Measurements from ENCODE around the gene DYNLT4.
A peak's percentile ranks its signal among the peaks of the same experiment; 100 is the strongest.

Gene DYNLT4

GRCh38 chr1:44806704-44807363 lies at the start of gene DYNLT4:
Gene DYNLT4, minus strand, starts transcription at chr1:44807351. Its CDS starts 683 bp downstream, at chr1:44806668.
- H3K9me3 ChIP-seq (ENCODE audit: control insufficient read depth in 2 of 2, low read length in 2 of 2): no peaks in the 10 kb centered on the region
- peak within 1 kb of the TSS; percentile 76 to 89 for H3K9ac ChIP-seq (ENCODE audit: low read depth in 1 of 2, low read length in 2 of 2)
- no peaks in the 10 kb centered on the region for H3K27me3 ChIP-seq (ENCODE audit: control insufficient read depth in 2 of 2, insufficient read depth in 2 of 2, low read length in 2 of 2)
- H3K27ac ChIP-seq (ENCODE audit: low read depth in 2 of 2, low read length in 2 of 2): peak within 1 kb of the TSS; percentile 97 to 98
- peaks cover 14 to 15% of the 10 kb centered on the region in 2 donors for H3K36me3 ChIP-seq (ENCODE audit: control insufficient read depth in 2 of 2, insufficient read depth in 2 of 2, low read length in 2 of 2)
- H3K4me1 ChIP-seq (ENCODE audit: control insufficient read depth in 2 of 2, insufficient read depth in 2 of 2, low read length in 2 of 2): peaks cover 45 to 49% of the 10 kb centered on the region in 2 donors
- peak within 1 kb of the TSS; percentile 31 to 54 for H3K4me3 ChIP-seq (ENCODE audit: low read length in 2 of 2)

DNA sequence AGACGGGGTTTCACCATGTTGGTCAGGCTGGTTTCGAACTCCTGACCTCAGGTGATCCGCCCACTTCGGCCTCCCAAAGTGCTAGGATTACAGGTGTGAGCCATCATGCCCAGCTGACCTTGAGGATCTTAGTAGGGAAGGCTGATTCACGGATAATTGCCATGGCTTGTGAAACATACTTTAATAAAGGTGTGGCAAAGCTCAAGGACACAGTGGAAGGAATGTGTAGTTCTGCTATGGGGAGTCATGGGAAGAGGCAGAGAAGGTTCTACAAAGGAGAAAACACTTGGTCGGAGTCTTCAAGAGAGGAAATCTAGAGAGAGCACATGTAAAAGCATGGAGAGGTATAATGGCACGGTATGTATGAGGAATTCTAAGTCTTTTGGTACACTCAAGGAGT lies 48.6 kb upstream of the DYNLT4 start:
- Histone ChIP-seq H3K27ac (ENCODE audit: low read depth in 2 of 2, low read length in 2 of 2) (no peak overlapping the region), H3K4me3 (ENCODE audit: low read length in 2 of 2) (no peak overlapping the region), H3K9ac (ENCODE audit: low read depth in 1 of 2, low read length in 2 of 2) (no peak overlapping the region), H3K4me1 (ENCODE audit: control insufficient read depth in 2 of 2, insufficient read depth in 2 of 2, low read length in 2 of 2) (peaks cover 0 to 2% of the 10 kb centered on the region in 2 donors), H3K9me3 (ENCODE audit: control insufficient read depth in 2 of 2, low read length in 2 of 2) (no peaks in the 10 kb centered on the region), H3K27me3 (ENCODE audit: control insufficient read depth in 2 of 2, insufficient read depth in 2 of 2, low read length in 2 of 2) (no peaks in the 10 kb centered on the region), H3K36me3 (ENCODE audit: control insufficient read depth in 2 of 2, insufficient read depth in 2 of 2, low read length in 2 of 2) (peaks cover 3 to 6% of the 10 kb centered on the region in 2 donors)

DNA sequence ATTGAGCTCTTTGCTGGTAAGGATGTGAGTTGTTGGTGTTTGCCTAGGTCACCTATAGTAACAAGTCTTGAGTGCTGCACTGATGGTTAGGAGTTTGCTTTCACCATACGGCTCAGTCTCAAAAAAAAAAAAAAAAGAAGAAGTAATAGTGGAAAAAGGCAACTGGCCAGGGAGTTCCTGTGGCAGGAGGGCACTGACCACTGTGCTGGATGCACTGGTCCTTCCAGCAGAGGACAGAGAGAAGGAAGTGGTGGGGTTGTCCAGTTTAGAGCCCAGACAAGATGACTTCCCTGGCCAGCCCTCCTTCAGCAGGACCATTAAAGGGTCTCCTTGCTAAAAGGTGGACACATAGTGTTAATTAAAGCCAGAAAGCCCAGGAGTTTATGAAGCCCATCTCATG lies 47.8 kb upstream of the DYNLT4 start:
- Histone ChIP-seq H3K4me1 (ENCODE audit: control insufficient read depth in 2 of 2, insufficient read depth in 2 of 2, low read length in 2 of 2) (no peaks in the 10 kb centered on the region), H3K9ac (ENCODE audit: low read depth in 1 of 2, low read length in 2 of 2) (no peak overlapping the region), H3K4me3 (ENCODE audit: low read length in 2 of 2) (no peak overlapping the region), H3K27me3 (ENCODE audit: control insufficient read depth in 2 of 2, insufficient read depth in 2 of 2, low read length in 2 of 2) (no peaks in the 10 kb centered on the region), H3K9me3 (ENCODE audit: control insufficient read depth in 2 of 2, low read length in 2 of 2) (no peaks in the 10 kb centered on the region), H3K27ac (ENCODE audit: low read depth in 2 of 2, low read length in 2 of 2) (no peak overlapping the region), H3K36me3 (ENCODE audit: control insufficient read depth in 2 of 2, insufficient read depth in 2 of 2, low read length in 2 of 2) (peaks cover 3 to 6% of the 10 kb centered on the region in 2 donors)

DNA sequence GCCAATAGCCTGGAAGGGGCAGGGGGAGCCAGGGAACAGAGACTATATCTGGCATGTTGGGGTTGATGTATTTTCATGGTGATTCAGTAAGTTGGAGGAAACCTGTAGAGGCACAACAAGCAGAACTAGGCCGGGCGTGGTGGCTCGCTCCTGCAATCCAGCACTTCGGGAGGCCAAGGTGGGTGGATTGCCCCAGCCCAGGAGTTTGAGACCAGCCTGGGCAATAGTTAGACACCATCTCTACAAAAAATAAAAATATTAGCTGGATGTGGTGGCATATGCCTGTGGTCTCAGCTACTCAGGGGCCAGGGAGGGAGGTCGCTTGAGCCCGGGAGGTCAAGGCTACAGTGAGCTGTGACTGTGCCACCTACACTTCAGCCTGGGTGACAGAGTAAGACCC lies 46.0 kb upstream of the DYNLT4 start:
- H3K9ac ChIP-seq (ENCODE audit: low read depth in 1 of 2, low read length in 2 of 2): no peak overlapping the region
- no peaks in the 10 kb centered on the region for H3K27me3 ChIP-seq (ENCODE audit: control insufficient read depth in 2 of 2, insufficient read depth in 2 of 2, low read length in 2 of 2)
- H3K4me1 ChIP-seq (ENCODE audit: control insufficient read depth in 2 of 2, insufficient read depth in 2 of 2, low read length in 2 of 2): no peaks in the 10 kb centered on the region
- H3K4me3 ChIP-seq (ENCODE audit: low read length in 2 of 2): no peak overlapping the region
- peaks cover 3 to 10% of the 10 kb centered on the region in 2 donors for H3K36me3 ChIP-seq (ENCODE audit: control insufficient read depth in 2 of 2, insufficient read depth in 2 of 2, low read length in 2 of 2)
- H3K9me3 ChIP-seq (ENCODE audit: control insufficient read depth in 2 of 2, low read length in 2 of 2): no peaks in the 10 kb centered on the region
- no peak overlapping the region for H3K27ac ChIP-seq (ENCODE audit: low read depth in 2 of 2, low read length in 2 of 2)

DNA sequence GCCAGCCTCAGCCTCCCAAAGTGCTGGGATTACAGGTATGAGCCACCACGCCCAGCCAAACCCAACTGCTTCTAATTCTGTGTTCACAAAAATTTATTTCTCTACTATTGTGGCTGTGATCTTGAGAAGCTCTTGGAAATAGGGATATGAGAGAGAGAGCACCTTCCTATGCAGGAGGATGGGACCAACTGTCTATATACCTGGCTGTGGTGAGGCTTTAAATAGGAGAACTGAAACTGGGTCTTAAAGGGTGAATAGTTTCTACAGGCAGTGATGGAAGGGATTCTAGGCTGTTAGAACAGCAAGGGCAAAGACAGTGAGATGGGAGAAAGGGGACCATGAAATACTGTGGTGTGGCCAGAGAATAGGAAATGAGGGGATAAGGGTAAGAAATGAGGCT lies 44.2 kb upstream of the DYNLT4 start:
- Histone ChIP-seq H3K9me3 (ENCODE audit: control insufficient read depth in 2 of 2, low read length in 2 of 2) (no peaks in the 10 kb centered on the region), H3K9ac (ENCODE audit: low read depth in 1 of 2, low read length in 2 of 2) (no peak overlapping the region), H3K27ac (ENCODE audit: low read depth in 2 of 2, low read length in 2 of 2) (no peak overlapping the region), H3K4me3 (ENCODE audit: low read length in 2 of 2) (no peak overlapping the region), H3K27me3 (ENCODE audit: control insufficient read depth in 2 of 2, insufficient read depth in 2 of 2, low read length in 2 of 2) (no peaks in the 10 kb centered on the region), H3K36me3 (ENCODE audit: control insufficient read depth in 2 of 2, insufficient read depth in 2 of 2, low read length in 2 of 2) (peaks cover 0 to 6% of the 10 kb centered on the region in 2 donors), H3K4me1 (ENCODE audit: control insufficient read depth in 2 of 2, insufficient read depth in 2 of 2, low read length in 2 of 2) (no peaks in the 10 kb centered on the region)

GRCh38 chr1:44849575-44850132 lies 42.5 kb upstream of the DYNLT4 start:
- H3K9ac ChIP-seq (ENCODE audit: low read depth in 1 of 2, low read length in 2 of 2): no peak overlapping the region
- H3K4me1 ChIP-seq (ENCODE audit: control insufficient read depth in 2 of 2, insufficient read depth in 2 of 2, low read length in 2 of 2): no peaks in the 10 kb centered on the region
- H3K27me3 ChIP-seq (ENCODE audit: control insufficient read depth in 2 of 2, insufficient read depth in 2 of 2, low read length in 2 of 2): no peaks in the 10 kb centered on the region
- no peaks in the 10 kb centered on the region for H3K9me3 ChIP-seq (ENCODE audit: control insufficient read depth in 2 of 2, low read length in 2 of 2)
- H3K27ac ChIP-seq (ENCODE audit: low read depth in 2 of 2, low read length in 2 of 2): no peak overlapping the region
- peaks cover 0 to 6% of the 10 kb centered on the region in 2 donors for H3K36me3 ChIP-seq (ENCODE audit: control insufficient read depth in 2 of 2, insufficient read depth in 2 of 2, low read length in 2 of 2)
- no peak overlapping the region for H3K4me3 ChIP-seq (ENCODE audit: low read length in 2 of 2)

DNA sequence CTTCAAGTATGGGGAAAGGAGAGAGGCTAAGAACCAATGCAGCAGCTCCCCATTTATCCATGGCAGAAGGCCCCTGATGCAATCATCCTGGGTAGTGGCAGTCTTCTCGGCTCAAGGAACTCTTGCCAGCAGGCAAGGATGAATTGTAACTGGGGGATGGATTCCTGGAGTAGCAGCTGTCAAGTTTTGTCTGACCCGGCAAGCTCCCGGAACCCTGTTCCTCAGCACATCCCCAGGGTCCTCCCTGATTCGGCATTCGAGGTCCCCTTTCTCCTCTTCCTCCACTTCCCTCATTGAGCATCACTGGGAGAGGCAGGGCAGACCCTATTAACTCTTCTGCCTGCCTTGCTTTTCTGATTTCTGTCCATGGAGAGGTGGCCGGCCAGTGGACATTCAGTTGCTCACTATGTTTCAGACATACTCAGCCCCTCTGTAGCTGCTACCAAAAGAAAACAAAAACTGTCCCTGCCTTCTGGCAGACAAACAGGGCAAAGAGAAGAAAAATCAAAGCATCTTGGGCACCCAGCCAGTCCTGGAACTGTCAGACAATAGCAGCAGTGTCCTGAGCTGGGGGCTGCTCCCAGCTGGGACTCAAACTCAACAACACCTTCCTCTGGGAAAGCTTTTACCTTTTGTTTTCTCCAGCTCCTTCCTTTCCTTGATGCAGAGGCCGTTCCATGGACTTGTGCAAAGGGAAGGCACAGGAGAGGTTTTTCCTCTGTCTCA lies 41.5 kb upstream of the DYNLT4 start:
- no peak overlapping the region for H3K4me3 ChIP-seq (ENCODE audit: low read length in 2 of 2)
- H3K9ac ChIP-seq (ENCODE audit: low read depth in 1 of 2, low read length in 2 of 2): no peak overlapping the region
- no peaks in the 10 kb centered on the region for H3K9me3 ChIP-seq (ENCODE audit: control insufficient read depth in 2 of 2, low read length in 2 of 2)
- H3K27ac ChIP-seq (ENCODE audit: low read depth in 2 of 2, low read length in 2 of 2): no peak overlapping the region
- H3K4me1 ChIP-seq (ENCODE audit: control insufficient read depth in 2 of 2, insufficient read depth in 2 of 2, low read length in 2 of 2): no peaks in the 10 kb centered on the region
- H3K36me3 ChIP-seq (ENCODE audit: control insufficient read depth in 2 of 2, insufficient read depth in 2 of 2, low read length in 2 of 2): peaks cover 0 to 6% of the 10 kb centered on the region in 2 donors
- H3K27me3 ChIP-seq (ENCODE audit: control insufficient read depth in 2 of 2, insufficient read depth in 2 of 2, low read length in 2 of 2): no peaks in the 10 kb centered on the region

- Histone ChIP-seq H3K36me3 (ENCODE audit: control insufficient read depth in 2 of 2, insufficient read depth in 2 of 2, low read length in 2 of 2) (peaks cover 0 to 6% of the 10 kb centered on the region in 2 donors), H3K9ac (ENCODE audit: low read depth in 1 of 2, low read length in 2 of 2) (no peak overlapping the region), H3K27ac (ENCODE audit: low read depth in 2 of 2, low read length in 2 of 2) (no peak overlapping the region), H3K9me3 (ENCODE audit: control insufficient read depth in 2 of 2, low read length in 2 of 2) (no peaks in the 10 kb centered on the region), H3K27me3 (ENCODE audit: control insufficient read depth in 2 of 2, insufficient read depth in 2 of 2, low read length in 2 of 2) (no peaks in the 10 kb centered on the region), H3K4me1 (ENCODE audit: control insufficient read depth in 2 of 2, insufficient read depth in 2 of 2, low read length in 2 of 2) (peaks cover under 1% of the 10 kb centered on the region in 2 donors), H3K4me3 (ENCODE audit: low read length in 2 of 2) (no peak overlapping the region)
Observed at GRCh38 chr1:44847845-44848244, 40.7 kb upstream of the DYNLT4 start.

DNA sequence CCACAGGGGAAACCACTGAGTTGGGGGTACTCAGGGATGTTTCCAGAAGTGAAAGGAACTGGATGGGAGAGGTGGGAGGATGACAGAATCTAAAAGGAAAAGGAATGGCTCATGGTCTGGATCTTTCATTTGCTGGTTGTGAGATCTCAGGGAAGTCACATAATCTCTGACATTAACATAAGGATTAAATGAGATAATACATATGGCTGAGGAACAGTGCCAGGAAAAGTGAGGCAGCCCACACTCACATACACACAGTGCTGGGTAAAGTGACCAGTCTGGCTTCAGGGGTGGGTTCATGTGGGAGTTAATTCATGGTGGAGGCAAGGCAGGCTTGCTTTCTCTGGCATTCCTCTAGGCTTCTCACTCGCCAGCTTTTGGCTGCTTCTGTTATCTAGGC lies 39.8 kb upstream of the DYNLT4 start:
- peaks cover 0 to 6% of the 10 kb centered on the region in 2 donors for H3K36me3 ChIP-seq (ENCODE audit: control insufficient read depth in 2 of 2, insufficient read depth in 2 of 2, low read length in 2 of 2)
- no peaks in the 10 kb centered on the region for H3K9me3 ChIP-seq (ENCODE audit: control insufficient read depth in 2 of 2, low read length in 2 of 2)
- peaks cover 0 to 5% of the 10 kb centered on the region in 2 donors for H3K27me3 ChIP-seq (ENCODE audit: control insufficient read depth in 2 of 2, insufficient read depth in 2 of 2, low read length in 2 of 2)
- no peak overlapping the region for H3K9ac ChIP-seq (ENCODE audit: low read depth in 1 of 2, low read length in 2 of 2)
- H3K4me3 ChIP-seq (ENCODE audit: low read length in 2 of 2): no peak overlapping the region
- no peak overlapping the region for H3K27ac ChIP-seq (ENCODE audit: low read depth in 2 of 2, low read length in 2 of 2)
- H3K4me1 ChIP-seq (ENCODE audit: control insufficient read depth in 2 of 2, insufficient read depth in 2 of 2, low read length in 2 of 2): peaks cover 4 to 5% of the 10 kb centered on the region in 2 donors

Measured in mucosa of rectum (tissue), 2 donors.